ENCODE results near the gene ADK.
"Not testable (repeated sequence)": the region's sequence is repeated elsewhere in the genome, so short reads cannot be mapped to it uniquely, and the experiment has no call there.

Gene ADK

DNA sequence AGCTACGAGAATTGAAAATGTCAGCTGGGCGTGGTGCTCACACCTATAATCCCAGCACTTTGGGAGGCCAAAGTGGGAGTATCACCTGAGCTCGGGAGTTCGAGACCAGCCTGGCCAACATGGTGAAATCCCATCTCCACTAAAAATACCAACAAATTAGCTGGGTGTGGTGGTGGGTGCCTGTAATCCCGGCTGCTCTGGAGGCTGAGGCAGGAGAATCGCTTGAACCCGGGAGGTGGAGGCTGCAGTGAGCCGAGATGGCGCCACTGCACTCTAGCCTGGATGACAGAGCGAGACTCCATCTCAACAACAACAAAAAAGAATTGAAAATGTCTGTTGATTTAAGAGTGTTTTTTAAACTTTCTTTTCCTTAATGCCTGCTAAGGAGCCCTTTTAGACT lies 4.0 kb upstream of the ADK start:
- not testable (repeated sequence) for DNase-seq

DNA sequence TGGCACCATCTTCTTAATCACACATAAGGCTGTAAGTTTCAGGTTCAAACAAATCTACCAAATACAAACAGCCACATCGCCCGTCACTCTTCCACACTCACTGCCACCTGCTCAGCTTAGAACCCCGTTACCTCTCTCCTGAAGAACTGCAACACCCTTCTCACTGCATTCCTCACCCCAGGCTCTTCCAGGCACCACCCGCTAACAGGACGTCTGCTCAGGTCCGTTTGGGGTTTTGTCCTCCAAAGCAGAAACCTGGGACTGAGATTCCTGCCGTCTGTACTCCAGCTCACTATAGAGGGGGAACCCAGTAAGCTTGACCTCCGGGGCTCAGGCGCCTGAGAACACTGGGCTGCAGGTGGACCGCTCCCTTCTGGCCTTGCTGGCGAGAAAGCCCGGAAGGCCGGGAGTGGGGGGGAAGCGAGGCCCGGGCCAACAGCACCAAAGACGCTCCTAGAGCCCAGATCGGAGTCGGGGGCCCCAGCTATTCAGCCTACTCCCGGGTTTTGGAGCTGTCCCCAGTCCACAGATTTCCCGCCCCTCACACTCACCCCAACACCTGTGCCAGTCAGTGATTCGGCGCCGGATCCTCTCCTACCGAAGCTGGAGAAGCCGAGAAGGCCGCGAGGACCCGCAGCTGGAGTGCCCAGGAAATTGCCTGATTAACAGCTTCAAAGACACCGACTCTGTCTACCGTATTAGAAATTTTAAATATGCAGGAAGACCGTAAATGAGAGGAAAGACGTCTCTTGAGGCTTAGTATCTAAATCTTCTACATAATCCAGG lies 624 bp upstream of the ADK start, which contains the start of gene AP3M1:
Gene AP3M1 (minus strand): TSS at position 625 of the 786 bp plus-strand sequence. CDS start 12,449 bp downstream, outside the sequence.
- no peak for DNase-seq

DNA sequence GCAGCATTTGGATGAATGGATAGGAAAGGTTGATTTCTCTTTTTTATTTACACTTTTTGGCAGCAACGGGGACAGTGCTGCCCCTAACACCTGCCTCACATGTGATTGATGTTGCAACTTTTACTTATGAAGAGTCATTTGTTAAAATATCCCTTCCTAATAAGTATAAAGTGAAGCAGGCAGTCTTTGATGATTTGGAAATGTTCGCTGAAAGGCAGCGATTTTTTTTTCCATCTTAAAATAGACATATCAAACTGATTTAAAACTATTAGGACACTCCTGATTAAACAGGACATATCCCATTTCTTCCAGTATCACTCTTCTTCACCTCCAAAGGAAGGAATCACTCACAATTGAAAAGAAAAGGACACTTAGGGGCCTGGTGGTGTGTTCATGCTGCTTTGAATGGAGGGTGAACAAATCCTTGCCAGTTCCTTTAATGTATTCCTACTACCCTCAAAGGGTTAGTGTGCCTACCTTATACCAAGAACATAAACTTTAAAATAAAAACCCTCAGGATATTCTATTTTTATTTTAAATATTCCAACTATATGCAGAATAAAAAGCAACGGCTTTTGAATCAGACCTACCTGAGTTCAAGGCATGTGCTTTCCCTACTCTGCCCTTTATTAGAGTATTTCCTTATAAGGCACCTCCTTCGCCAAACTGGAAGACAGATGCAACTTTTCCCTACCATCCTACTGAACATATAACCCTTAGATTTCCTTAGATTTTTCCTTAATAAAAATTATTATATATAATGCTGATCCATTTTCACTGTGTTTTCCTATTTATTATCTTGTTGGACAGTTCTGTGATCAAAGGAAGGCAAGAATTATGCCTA lies 1.1 kb downstream of the ADK start:
- no peak for DNase-seq

DNA sequence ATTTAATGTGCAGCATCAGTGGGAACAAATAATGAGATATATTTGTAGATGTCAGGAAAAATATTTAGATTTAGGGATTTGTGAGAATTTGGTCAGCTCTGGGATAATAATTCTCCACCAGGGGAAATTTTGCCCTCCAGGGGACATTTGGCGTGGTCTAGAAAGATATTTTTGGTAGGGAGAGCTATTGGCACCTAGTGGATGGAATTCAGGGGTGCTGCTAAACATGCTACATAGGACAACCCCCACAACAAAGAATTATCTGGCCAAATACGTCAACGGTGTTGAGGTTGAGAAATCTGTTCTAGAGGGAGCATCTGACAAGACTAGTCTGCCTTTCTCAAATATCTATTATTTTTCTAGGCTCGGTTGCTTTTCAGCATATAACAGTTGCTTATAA lies 2.1 kb downstream of the ADK start:
- DNase-seq = no peak

DNA sequence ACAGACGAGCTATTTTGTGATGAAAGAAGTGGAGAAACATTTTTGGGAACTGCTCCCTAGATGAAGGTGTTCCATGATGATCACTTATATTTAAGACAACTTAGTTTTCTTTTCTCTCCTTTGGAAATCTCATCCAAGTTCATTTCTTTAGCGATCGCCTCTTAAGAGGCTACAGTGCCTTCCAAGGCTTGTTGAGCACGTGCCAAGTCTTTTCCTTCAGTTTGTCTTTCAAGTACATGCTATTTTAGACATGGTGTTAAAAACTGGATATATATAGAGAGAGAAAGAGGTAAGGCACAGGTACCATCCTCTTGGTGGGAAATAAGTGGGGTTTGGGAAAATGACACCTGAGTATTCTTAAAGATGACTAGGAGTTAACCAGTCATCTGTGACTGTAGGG lies 2.7 kb downstream of the ADK start:
- DNase-seq = no peak

DNA sequence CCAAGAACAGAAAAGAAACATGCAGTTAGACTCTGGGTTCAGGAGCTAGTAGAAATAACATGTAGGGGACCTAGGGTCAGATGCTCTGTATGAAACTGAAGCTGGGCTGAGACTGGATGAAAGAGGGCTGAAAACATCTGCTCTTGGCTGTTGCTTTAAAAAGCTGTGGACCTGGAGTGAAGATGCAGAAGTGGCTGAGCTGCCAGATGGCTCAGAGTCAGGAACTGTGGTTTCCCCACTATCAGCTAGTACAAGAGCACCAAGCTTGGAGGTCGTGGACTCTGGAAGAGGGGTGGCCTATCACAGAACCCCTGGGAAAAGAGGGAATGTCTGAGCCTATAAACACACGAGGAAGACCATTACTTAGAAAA lies 5.9 kb downstream of the ADK start:
- DNase-seq = no peak

DNA sequence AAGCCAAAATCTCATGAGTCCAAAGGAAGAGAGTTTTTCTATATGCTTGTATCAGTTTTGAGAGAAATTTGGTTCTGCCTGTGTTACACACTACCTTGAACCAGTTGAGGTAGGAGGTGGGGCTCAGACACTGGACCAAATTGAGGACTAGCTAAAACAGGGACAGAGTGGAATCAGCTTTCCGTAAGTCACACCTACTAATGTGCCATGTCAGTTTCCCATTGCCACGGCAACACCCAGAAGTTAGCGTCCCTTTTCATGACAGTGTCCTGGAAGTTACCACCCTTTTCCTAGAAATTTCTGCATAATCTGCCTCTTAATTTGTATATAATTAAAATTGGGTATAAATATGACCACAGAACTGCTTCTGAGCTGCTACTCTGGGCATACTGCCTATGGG lies 9.0 kb downstream of the ADK start:
- DNase-seq = no peak

DNA sequence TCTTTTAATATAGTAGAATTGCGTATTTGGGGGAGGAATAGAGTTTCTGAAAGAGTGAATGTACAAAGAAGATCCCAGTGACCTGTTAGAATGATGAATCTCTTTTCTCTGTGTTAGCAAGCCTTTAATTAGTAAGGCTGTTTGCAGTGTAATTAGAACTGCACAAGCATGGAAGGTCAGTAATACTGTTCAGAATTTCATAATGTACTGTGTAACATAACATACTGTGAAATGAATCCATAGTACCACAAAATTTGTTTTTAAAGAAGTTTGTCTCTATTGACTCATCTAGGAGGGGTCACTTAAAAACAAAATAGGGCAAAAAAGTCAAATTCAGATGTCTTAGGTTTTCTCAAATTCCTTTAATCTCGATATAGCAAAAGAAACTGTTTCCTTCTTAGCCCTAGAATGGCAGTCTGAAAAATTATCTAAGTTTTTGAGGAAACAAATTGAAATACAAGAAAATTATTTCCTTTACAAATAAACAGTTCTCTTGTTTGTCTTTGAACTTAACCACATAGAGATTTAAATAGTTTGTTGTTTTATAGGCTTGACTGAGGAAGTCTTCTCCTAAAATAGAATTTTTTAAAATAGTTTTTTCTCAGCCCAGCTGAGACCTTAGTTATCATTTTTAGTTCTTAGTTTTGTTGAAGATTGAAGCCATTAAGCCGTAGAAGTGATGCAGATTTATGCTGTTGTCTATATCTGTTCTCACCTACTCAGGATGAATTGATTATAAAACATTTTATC lies 12.5 kb downstream of the ADK start:
- DNase-seq = no peak

DNA sequence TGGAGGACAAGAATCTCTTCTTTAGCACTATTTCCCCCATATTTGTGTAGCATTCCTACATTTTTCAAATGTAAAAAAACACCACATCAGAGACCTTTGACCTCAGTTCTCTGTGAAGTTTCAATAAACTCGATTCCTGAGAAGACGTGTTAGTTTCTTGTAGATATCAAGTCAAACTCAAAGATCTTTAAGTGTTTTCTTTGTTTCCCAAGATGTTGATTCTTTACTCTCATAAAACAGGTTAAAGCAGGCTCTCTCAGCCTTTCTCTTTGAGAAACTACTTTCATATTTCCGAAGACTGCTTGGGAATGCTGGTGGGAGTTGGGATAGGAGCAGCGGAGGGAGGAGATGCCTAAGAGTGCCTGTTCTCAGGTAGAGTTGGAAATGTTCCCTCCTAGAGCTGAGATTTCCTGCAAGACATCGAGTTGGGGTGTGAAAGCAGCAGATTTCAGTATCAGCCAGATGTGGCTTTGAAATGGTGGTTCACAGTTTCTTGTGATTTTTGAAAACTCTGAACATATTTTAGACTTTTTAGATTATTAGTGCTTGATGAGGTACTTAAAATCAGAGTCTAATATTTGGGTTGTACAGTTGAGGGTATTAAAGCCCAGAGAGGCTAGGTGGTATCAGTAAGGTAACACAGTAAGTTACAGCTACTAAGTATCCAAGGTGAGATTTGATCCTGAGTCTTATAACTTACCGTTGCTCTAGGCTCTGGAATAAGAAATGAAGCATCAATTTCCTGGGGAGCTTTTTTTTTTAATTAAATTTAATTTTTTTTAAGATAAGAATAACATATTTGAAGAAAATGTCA lies 13.9 kb downstream of the ADK start:
- DNase-seq = no peak

DNA sequence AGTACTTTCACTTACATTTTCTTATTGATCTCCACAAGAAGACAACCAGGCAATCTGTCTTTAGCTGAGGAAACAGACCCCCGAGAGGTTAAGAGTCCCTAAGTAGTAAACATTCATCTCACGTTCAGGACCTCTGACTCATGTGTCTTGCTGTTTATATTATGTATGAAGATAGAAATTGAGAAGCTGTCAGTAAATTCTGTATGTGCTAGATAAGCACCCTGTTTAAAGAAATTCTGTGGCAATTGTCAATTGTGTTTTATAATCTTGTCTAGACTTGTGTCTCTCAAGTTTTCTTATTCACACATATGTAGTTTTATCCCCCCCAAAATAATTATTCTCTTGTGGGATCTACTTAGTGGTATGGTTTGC lies 14.5 kb downstream of the ADK start:
- DNase-seq = no peak

DNA sequence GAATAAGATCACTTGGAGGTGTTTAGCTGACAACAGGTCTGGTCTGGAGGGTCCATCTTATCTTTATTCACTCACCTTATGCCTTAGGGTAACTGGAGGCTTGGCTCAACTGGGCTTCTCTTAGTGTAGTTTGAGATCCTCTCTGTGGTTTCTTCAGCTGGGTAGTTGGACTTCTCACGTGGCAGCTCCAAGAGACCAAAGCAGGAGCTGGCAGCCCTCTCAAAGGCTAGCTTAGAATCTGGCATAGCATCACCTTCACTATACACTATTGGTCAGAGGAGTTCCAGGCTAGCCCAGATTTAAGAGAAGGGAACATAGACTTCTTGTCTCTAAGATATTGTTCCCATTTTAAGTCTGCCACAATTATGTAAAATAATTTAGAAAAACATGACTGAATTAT lies 16.4 kb downstream of the ADK start:
- no peak for DNase-seq

DNA sequence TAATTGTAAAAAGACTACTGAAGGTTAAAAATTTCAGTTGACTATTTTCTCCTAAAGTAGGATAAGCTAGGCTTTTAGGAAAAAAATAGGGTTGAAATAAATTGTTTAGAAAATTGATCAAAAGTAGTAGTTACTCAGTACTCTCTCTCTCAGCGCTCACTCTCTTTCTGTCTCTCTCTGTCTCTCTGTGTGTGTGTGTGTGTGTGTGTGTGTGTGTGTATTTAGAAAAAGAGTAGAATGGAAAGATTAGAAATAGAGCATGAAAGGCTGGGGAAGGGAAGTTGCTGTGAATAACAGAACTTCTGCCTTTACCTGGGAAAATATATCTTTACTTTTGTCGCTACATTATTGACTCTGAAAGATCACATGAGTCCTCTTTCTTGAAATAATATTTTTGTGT lies 20.6 kb downstream of the ADK start:
- no peak for DNase-seq

DNA sequence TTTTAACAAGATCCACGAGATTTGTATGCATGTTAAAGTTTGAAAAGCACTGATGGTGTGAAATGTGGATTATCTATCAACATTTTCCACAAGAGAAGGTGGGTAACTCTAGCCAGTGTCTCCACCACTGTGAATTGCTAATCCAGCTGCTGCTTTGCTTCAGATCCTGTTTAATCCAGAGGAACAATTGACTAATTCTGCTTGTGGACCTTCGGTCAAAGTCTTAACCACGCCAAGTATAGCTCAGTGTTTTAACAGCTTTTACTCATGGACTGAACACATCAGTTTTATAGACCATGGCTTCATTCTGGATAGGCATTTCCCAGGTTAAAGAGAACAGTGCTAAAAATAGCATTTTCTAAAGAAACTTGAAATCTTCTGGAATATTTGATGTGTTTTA lies 23.5 kb downstream of the ADK start:
- no peak for DNase-seq

DNA sequence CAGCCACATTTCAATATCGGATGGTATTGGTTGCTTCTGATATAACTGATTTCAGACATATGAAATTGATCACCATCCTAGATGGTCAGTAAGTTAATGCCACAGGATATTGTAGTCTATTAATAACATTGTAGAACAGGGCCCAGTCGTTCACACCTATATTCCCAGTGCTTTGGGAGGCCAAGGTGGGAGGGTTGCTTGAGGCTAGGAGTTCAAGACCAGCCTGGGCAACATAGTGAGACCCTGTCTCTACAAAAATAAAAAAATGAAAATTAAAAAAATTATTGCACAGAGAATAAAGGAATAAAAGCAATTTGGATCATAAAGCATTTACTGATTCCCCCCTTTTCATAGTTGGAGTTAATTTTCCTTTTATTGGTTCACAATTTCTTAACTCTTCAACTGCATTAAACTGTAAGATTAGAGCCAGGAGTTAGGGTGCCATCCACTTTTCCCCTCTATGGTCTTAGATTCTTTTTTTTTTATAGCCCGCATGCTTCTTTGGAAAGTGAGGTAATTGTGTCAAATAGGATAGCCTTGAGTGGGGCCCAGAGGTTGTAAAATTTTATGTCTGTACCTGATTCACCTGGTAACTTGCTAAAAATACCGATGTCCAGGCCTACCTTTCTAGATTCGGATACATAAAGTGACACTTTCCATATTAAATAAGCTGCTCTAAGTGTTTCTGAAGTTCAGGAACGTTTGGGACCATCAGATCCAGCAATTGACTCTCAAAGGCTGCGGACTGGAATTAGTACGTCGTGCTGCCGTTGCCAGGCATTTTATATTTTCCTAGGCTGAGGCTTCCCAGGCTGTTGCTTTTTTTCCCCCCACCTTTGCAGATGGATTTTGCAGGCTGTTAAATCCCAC lies 24.7 kb downstream of the ADK start:
- no peak for DNase-seq

DNA sequence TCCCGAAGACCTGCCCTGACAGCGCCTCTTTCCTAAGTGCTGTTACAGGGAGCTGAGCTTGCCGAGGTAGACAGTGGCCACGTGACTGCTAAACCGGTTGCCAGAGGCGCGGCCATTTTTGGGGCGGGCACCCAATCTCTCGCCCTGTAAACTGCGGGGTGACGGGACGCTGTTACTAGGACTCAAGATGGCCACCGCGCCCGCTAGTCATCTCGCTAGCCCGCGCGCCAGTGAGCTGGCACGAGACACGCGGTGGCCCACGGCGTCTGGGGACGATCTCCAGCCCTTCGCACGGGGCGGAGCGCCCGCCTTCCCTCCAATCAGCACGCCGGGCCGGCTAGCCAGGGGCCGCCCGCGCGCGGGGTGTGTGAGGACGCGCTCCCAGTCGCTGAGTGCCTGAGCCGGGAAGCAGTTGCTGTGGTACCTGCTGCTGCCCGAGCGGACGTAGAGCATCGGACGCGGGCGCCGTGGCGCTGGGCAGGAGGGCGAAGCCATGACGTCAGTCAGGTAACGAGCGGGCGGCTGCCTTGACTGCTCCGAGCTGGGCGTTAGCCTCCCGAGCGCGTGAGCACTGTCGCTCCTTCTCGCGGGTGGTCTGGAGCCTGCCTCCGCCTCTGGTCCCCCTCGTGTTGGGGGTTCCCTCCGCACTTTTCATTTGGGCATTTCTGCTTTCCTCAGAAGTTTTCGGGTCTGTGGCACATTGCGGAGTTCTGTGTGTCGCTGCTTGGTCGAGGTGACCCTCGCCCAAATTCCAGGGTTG lies 25.5 kb downstream of the ADK start:
- peak; percentile 96 for DNase-seq

DNA sequence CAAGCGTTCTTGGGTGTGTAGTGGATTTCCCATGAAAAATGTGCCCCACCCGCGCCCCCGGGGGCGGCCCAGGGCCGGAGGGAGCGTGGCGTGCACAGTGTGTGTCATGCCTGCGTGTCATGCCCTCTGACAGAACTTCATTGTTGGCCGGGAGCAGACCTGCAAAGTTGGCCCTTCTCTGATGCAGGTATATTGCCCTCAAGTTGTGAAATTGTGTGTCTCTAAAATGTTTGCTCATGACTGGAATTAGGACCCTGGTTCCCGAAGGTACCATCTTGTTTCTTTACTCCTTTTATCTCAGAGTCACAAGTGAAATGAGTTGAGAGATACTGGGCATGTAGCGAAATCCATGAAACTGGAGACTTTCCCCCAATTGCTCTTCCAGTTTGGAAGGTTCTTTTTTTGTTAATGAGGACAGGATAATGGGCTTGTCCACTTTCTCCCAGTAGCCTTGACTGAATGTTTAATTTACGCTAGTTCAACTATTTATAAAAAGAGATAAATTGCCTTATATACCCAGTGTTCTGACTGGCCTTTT lies 26.2 kb downstream of the ADK start:
- DNase-seq = no peak

DNA sequence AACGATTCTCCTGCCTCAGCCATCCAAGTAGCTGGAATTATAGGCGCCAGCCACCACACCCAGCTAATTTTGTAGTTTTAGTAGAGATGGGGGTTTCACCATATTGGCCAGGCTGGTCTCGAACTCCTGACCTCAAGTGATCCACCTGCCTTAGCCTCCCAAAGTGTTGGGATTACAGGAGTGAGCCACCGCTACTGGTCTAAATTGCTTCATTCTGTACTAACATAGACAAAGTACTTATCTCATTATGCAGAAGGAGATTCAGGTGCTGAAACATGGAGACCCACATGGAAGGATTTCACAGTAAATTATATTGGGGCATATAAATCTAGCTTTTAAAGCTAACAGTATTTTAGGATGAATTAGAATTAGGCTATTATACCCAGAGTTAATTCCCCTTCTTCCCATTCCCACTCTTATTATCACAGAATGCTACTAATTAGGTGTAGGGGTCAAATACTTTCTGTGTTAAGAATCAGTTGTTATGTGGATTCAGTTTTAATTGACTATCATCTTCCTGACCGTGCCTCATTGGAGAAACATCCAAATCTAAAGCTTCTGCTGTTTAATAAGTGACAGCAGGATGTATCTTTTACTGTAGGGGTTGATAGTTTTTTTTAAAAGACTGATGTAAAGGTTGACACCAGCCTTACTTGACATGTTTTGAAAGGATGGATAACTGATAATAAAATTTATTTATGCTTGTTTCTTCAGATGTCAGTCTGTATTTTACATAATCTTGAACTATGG lies 27.2 kb downstream of the ADK start:
- no peak for DNase-seq

DNA sequence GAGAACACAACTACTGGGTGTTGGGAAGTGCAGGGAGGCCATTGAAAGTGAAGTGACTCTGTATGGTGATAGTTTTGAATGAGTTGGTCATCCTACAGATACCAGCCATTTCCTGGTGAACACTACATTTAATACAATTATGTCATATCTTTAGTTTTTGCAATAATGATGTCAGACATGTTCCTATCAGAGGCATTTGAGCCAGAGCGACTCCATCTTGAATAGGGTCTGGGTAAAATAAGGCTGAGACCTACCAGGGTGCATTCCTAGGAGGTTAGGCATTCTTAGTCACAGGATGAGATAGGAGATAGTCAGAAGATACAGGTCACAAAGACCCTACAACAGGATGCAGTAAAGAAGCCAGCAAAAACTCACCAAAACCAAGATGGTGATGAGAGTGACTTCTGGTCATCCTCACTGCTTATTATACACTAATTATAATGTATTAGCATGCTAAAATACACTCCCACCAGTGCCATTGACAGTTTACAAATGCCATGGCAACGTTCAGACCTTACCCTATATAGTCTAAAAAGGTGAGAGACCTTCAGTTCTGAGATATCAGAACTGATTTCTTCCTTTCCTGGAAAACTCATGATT lies 28.2 kb downstream of the ADK start:
- no peak for DNase-seq

DNA sequence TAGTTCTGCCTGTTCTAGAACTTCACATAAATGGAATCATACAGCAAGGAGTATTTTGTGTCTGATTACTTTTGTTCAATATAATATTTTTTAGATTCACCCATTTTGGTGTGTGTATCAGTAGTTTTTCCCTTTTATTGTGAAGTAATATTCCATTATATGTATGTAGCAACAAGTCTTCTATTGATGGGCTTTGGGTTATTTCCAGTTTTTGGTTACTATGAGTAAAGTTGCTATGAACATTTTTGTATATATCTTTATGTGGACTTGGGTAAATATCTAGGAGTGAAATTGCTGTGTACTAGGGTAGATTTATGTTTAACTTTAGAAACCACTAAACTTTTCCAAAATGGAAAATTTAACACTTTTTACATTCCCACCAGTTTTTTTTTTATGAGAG lies 35.7 kb downstream of the ADK start:
- DNase-seq = no peak

All from CD4-positive, alpha-beta T cell treated with Interleukin-12 subunit alpha and Interleukin-12 subunit beta, for 1 hour (primary cell).